Neural cell (in vitro differentiated cells): ENCODE measurements around the gene LDLRAD4.

Experiments
- CTCF ChIP-seq: fragments of 450-650 bp; IDR thresholded peaks from 2 replicates; pipeline ENCODE4 v1.5.1; 2014; ENCODE audit warnings: antibody characterized with exemption, mild to moderate bottlenecking, moderate library complexity; ENCODE audit not compliant: poor library complexity, severe bottlenecking
- EZH2 ChIP-seq: fragments of 200-600, 300-800 bp; shearing (Covaris generic), sonication (generic); IDR thresholded peaks from 2 replicates; pipeline ENCODE4 v1.6.1; 2014; ENCODE audit warnings: antibody characterized with exemption, low read length, borderline replicate concordance, mild to moderate bottlenecking; ENCODE audit not compliant: insufficient read depth, poor library complexity, severe bottlenecking
- MXI1 ChIP-seq: fragments of 450-650 bp; conservative IDR thresholded peaks from 2 replicates; pipeline ENCODE4 v1.6.1; 2014; ENCODE audit warnings: antibody characterized with exemption, mild to moderate bottlenecking; ENCODE audit not compliant: poor library complexity, severe bottlenecking
- POLR2AphosphoS5 ChIP-seq: IDR thresholded peaks from 2 replicates; pipeline ENCODE4 v1.6.1; 2012

GRCh38 chr18:13461936-13462335 lies 243.4 kb downstream of the LDLRAD4 start:
- TF ChIP-seq CTCF (no peak), POLR2AphosphoS5 (no peak), EZH2 (no peak), MXI1 (no peak)
